SKM-1 treated with dmso at 0.1 percent for 144 hours (cell line): ENCODE results near the gene MMS22L.

Experiments
- DNase-seq: peaks from one replicate; lab custom pipeline; 2025; ENCODE audit not compliant: unreplicated experiment; lab: John Stamatoyannopoulos, UW

Gene MMS22L

GRCh38 chr6:97282726-97283617, at the start of gene MMS22L:
MMS22L (minus strand) TSS chr6:97283216; CDS start chr6:97282477, 739 bp downstream.
- peak; percentile 91 for DNase-seq

- no peak for DNase-seq
These were observed 39.8 kb upstream of the MMS22L start for GRCh38 chr6:97322811-97323210.

GRCh38 chr6:97322226-97322625, 39.2 kb upstream of the MMS22L start:
- DNase-seq, result no peak

DNA sequence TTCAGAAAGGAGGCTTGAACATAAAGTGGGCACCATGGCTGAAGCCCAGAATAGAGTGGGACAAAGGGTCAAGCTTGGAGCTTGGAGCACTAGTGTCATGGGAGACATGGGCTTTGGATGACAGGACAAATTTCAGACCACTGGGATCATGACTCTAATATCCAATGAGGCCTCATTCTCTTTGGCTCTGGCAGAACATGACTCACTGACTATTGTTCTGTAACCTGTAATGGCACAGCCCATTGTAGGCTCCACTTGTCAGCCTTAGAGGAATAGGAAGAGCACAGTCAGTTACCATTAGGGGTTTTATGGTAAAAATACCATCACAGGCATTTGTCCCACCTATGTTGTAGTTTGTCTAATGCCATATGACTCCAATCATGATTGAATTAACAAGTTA, 34.0 kb upstream of the MMS22L start:
- no peak for DNase-seq

GRCh38 chr6:97312241-97312640, 29.2 kb upstream of the MMS22L start:
- DNase-seq, result no peak

DNA sequence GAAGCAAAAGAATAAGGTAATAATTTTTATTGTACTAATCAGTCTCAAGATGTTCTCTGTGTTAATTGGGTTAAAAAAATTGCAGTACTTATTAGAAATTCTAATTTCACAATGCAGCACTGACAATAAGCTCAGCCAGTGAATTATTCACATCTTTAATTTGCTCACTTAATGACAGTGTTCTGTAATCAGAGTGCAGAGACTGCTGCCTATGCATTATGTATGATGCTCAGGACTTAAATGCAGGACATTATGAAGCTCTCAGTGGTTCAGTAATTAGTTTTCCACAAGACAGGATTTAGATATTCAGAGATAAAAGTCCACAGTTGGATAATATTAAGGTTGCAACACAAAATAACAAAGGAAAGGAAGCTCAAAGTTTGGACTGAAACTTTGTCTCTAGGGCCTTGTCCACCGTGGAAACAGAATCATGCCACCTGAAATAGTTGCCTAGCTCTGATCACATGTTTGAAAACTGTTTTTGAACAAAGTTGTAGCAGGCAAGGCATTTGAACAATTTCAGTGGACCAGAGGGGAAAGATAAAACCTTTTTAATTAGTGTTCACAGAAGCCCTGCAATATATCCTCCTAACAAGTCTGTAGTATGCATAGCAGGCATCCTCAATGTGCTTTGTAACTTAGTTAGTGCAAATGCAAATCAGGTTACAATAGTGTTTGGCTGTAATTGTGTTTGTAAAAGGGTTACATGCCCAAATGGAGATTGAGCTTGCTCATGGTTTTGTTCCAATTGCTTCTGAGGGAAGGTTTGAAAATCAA, 23.7 kb upstream of the MMS22L start:
- no peak for DNase-seq

DNA sequence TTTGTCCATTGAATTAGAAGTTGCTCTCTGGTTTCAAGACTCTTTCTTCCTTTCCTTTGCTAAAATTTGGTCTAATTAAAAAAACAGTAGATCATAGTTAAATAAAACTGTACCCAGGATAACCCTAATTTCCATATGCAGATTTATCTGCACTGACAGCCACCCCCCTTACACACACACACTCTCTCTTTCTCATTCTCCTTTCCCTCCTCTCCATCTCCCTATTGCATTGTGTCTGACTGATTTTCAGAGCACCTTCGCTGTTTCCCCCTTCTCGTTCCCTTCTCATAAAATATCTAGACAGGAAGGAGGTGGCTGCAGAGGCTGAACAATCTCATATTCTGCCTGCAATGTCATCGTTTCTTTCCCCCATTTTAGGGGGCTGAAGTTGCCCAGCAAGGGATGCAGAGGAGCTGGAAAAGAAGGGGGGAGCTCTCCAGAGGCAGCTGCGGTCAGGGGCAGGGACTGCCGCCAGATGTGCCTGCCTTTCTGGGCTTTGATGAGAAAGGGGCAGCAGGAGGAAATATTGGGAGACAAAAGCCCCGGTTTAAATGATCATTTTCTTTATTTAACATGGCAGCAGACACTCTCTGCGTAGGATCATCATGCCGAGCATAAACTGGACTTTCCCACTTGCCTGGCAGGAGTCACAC, 22.5 kb upstream of the MMS22L start:
- no peak for DNase-seq

DNA sequence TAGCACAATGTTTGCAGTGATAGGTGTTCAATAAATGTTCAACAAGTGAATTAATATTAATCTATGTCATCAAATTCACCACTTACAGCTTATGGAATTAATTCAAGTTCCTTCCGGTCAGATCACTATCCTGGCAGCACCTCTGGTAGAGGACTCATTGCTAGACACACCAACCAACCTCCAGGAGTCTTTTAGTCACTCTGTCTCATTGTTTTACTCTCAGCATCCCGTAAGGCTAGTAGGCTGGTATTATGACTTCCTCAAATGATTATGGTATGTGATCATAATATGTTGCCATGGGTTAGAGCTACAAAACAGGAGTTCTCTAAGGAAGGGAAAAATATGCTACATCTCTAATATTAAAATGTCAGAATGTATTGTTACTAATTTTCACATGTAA, 21.7 kb upstream of the MMS22L start:
- DNase-seq, result no peak

DNA sequence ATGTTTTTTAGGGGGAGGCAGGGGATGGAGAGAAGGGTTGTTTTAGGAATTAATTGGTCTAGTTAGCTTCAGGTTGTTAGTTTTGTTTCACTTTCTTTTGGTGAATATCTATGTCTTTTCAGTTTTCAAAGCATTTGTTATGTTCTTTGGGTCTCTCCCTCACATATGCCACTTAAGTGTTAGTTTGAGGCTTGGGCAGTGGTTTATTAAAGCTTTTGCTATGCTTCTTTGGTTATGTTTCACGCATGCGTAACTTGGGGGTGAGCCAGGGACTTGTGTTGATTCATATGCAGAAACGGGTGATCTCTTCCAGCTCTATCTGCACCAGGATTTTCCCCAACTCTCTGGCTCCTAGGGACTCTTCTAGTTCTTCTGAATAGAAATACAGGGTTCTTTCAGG, 11.4 kb upstream of the MMS22L start:
- DNase-seq, result no peak

- no peak for DNase-seq
These were observed 10.2 kb upstream of the MMS22L start for GRCh38 chr6:97293198-97293696.

GRCh38 chr6:97292671-97293070, 9.7 kb upstream of the MMS22L start:
- DNase-seq, result no peak

DNA sequence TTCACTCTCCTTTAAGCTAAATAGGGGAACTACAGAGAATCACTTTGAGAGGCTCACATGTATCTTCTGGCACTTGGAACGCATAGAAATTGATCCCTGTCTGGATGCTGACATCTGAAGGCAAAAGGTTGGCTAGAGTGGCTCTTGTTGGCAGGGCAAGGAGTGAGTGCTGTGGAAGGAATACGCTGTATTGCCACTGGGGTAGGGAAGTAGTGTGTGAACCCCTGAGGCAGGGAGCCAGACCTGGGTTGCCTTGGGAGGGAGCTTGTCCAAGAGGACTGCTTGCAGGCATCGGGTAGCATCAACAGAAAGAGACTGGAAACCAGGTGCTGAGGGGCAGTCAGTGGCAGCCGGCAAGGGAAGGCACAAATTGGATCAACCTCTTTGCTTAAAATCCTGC, 8.9 kb upstream of the MMS22L start:
- DNase-seq, result no peak

GRCh38 chr6:97289332-97289731, 6.3 kb upstream of the MMS22L start:
- DNase-seq, result no peak

DNA sequence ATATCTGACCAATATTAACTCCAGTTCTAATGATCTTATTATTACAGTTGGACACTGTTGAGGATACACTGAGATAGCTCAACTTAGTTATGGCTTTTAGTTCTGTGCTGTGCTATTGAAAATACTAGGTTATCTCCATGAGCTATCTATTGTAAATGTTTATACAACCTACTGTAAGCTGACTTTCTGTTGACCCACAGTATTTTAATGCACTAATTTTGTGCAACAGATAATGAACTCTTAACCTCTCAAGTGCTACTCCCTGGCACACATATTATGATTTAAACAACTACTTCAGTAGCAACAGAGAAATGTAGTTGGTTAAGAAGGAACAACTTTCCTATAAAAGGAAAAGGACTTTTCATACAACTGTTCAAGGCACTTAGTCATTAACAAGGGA, 5.2 kb upstream of the MMS22L start:
- DNase-seq, result no peak

DNA sequence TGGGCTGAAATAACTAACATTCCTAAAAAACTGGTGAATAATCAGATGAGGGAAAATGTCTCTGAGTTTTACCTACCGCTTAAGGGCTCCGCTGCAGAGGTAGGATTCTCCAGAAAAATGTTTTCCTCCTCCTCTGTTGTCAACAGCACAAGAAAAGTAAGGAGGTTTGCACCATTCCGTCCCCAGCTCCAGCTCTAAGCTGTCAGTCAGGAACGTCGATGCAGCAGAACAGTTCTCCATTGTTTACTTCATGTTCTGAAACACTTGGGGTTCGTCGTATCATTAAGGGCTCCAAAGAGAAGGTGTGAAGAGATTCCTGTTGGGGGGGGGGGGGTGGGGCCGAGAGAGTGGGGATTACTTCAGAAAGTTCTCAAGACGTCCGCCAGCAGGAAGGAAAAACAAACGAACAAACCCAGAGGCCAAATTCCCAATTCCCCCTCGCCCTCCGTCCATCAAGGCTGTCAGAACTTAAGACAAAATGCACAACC, 734 bp downstream of the MMS22L start:
- no peak for DNase-seq

- DNase-seq, result no peak
These were observed 2.2 kb downstream of the MMS22L start for GRCh38 chr6:97280766-97281165.

DNA sequence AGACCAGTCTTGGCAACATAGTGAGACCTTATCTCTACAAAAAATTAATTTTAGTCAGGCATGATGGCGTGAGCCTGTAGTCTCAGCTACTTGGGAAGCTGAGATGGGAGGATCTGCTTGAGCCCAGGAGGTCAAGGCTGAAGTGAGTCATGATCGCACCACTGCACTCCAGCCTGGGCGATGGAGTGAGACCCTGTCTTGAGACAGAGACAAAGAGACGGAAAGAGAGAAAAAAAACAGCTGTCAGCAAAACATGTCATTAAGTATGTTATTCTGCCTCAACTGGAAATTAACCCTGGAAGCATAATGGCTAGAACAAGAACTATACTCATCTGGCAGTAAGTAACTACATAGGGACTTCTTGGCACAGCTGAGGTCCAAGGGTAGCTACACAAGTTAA, 7.2 kb downstream of the MMS22L start:
- no peak for DNase-seq

DNA sequence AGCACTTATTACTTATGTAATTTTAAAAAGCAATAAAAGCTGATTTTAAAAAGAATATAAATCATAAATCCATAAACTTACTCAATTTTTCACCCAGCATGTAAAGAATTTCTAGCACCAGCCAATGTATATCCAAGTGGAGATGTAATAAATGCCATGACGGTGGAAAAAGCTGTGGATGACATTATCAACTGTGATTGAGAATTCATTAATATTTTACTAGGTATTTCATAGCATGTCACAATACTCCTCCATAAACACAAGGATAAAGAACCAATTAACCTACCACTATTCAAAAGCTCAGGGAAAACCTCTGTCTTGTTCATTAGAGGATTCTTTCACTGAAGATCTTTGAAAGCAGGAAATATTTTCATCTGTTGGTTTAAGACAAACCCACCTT, 13.2 kb downstream of the MMS22L start:
- DNase-seq, result no peak

DNA sequence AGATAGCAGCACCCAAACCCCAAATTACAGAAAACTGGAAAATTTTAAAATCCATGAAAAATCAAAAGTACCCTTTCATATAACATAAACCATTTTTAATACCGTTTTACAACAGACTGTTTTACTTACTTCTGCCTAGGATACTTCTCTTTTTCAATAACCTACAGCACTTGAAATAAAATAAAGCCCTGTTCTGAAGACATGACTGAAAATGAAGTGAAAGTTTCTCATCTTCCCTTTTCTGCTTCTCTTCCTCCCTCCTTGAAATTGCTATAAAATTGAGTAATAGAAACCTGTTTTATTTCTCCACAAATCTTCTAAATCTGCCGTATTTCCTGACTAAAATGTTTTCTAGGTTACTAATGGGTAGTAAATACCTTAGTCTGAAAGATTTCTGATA, 20.3 kb downstream of the MMS22L start:
- DNase-seq, result no peak

DNA sequence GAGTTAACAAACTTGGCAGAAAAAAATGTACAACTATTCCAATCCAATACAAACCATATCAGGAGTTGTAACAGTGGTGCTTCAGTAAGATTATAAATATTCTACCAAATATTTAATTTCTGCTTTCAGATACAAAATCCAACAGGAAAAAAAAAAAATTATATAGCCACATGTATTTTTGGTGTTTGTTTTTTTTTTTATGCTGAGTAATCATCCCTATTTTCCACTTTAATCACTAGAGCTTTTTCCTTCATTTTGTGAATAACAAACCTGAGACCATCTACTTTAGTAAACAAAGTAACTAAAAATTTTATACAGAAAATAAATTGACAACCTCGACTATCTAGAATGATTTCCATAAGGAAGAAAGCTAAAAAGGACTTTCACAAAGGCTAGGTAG, 36.2 kb downstream of the MMS22L start:
- DNase-seq, result no peak

DNA sequence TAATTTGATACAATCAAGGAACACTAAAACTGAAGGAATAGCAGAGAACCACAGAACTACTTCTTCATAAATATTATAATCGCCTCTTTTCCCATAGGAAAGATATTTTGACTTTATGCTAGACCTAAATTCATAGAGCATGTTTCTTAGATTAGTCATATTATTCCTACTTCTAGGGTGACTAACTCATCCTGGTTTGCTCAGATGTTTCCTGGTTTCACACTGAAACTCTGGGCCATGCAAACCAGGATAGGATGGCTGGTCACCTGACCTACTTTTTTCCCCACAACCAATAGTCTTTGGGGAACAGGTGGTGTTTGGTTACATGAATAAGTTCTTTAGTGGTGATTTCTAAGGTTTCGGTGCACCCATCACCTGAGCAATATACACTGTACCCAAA, 42.8 kb downstream of the MMS22L start:
- no peak for DNase-seq
